RWPE1 (cell line): ENCODE data around the gene BRD4.

Experiments used
- CTCF ChIA-PET: fragments of 350-600 bp; sonication (Branson Sonifier 250); formaldehyde crosslinking; extraction: SDS; loops from one replicate; lab custom pipeline; 2021; lab: Yijun Ruan, JAX
- POLR2A ChIA-PET: fragments of 400-600 bp; formaldehyde crosslinking; extraction: SDS; loops from one replicate; lab custom pipeline; 2020; ENCODE audit warnings: antibody characterized with exemption; ENCODE audit not compliant: low non-redundant PET; lab: Yijun Ruan, JAX
- DNase-seq: peaks from one replicate; pipeline ENCODE4 v3.0.0; 2012; ENCODE audit warnings: low spot score
- H3K27ac ChIP-seq: fragments of 450-650 bp; 2 replicates; pipeline ENCODE4 v1.5.1; 2017
- TF ChIP-seq, protein P1 (sequence below): fragments of 450-650 bp; conservative IDR thresholded peaks from 2 replicates; pipeline ENCODE4 v1.5.1; 2017; ENCODE audit warnings: low read depth, mild to moderate bottlenecking

The BRD4 gene

DNA sequence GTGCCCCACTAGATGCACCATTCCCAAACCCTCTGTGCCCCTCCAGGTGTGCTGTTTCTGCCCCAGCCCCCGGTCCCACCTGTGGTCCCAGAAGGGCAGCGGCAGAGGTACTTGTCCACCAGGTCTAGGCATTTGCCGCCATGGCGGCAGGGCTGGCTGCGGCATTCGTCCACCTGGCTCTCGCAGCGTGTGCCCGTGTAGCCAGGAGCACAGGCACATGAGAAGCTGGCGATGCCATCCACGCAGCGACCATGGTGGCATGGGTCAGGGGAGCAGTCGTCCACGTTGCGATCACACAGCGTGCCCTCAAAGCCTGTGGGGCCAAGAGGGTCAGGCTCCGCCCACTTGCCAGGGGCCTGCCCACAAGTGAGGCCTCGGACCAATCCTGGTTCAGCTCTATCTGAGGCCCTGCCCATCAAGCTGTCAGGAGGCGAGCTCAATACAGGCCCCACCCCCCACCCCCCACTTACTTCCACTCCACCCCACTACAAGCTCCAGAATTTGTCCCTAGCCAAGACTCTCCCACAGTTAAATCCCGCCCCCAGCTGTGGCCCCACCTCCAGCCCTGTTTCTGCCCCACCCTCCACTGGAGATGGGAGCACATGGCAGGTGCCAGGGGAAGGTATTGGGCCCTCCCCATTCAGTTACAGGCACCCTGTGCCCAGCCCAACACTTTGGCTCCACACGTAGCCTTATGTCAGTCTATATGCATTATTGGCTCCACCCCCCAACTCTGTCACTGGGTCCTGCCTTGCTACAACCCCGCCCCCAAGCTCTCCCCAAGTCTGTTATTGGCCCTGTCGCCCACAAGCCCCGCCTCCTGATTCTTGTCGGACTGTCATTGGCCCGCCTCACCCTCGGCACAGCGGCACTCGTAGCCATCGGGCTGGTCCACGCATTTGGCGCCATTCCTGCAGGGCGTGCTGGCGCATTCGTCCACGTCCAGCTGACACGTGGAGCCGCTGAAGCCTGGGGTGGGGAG is 145.0 kb downstream of the BRD4 start:
- DNase-seq, result no peak
- ChIA-PET CTCF (interaction anchor here (0.7 kb wide), 1 partner anchor 503 kb away, joined by 3 read pairs; no protein-coding TSS in a partner anchor), POLR2A (no interaction called here)
- TF ChIP-seq, protein P1, sequence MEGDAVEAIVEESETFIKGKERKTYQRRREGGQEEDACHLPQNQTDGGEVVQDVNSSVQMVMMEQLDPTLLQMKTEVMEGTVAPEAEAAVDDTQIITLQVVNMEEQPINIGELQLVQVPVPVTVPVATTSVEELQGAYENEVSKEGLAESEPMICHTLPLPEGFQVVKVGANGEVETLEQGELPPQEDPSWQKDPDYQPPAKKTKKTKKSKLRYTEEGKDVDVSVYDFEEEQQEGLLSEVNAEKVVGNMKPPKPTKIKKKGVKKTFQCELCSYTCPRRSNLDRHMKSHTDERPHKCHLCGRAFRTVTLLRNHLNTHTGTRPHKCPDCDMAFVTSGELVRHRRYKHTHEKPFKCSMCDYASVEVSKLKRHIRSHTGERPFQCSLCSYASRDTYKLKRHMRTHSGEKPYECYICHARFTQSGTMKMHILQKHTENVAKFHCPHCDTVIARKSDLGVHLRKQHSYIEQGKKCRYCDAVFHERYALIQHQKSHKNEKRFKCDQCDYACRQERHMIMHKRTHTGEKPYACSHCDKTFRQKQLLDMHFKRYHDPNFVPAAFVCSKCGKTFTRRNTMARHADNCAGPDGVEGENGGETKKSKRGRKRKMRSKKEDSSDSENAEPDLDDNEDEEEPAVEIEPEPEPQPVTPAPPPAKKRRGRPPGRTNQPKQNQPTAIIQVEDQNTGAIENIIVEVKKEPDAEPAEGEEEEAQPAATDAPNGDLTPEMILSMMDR, result no peak
- no peak overlapping the region for H3K27ac ChIP-seq
